ENCODE results near the gene IRX5.

IRX5 gene

DNA sequence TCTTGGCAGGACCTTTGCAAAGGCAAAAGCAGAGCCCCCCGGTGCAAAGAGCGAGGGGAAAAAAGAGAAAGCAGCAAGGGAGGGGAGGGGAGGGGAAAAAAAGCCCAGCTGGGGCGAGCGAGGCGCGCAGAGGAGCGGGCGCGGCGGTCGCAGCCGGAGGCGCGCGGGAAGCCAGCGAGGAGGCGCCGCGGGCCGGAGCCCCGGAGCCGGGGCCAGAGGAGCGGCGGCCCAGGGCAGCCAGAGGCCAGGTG, 129 bp downstream of the IRX5 start:
- no peak for DNase-seq (ENCODE audit: low read depth in 2 of 2, low spot score in 1 of 2)

DNA sequence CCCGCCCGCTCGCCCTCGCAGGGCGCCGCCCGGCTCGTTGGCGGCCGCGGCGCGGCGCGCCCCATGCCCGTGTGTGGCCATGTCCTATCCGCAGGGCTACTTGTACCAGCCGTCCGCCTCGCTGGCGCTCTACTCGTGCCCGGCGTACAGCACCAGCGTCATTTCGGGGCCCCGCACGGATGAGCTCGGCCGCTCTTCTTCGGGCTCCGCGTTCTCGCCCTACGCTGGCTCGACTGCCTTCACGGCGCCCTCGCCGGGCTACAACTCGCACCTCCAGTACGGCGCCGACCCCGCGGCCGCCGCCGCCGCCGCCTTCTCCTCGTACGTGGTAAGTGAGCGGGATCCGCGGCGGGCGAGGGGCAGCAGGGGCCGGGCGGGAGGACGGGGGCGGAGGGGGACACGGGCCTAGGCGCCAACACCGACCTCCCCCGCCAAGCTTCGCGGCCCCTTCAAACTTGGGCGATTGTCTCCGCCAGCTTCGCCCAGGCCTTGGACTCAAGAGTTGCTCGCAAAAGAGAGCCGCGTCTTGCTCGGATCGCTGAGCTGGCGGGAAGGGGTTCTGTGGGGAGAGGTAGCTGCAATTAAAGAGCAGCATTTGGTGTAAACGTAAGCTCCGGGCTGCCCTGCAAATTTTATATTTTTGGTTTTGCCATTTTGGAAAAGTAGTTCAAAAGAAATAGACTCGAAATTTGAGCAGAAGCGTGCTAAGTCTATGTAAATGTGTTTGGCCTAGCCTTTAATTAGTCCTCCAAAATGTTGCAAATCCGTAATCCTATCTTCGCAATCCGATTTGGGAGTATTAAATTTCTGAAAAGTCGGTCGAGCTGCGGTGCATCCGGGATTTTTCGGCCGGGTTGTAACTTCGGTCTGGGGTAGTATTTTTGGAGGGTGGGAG, 702 bp downstream of the IRX5 start:
- no peak for DNase-seq (ENCODE audit: low read depth in 2 of 2, low spot score in 1 of 2)

GRCh38 chr16:54932021-54932660, 1.5 kb downstream of the IRX5 start:
- no peak for DNase-seq (ENCODE audit: low read depth in 2 of 2, low spot score in 1 of 2)

DNA sequence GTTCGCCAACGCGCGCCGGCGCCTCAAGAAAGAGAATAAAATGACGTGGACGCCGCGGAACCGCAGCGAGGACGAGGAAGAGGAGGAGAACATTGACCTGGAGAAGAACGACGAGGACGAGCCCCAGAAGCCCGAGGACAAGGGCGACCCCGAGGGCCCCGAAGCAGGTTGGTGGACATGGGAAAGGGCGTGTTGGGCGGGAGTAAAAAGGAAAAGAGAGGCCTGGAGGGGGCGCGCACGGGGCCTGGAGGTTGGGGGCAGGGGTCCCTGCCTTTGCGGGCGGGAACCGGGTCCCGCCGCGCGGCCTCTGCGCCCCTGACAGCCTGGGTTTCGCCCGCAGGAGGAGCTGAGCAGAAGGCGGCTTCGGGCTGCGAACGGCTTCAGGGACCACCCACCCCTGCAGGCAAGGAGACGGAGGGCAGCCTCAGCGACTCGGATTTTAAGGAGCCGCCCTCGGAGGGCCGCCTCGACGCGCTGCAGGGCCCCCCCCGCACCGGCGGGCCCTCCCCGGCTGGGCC, 2.1 kb downstream of the IRX5 start:
- DNase-seq (ENCODE audit: low read depth in 2 of 2, low spot score in 1 of 2) = no peak

GRCh38 chr16:54933281-54934011, 2.8 kb downstream of the IRX5 start:
- no peak for DNase-seq (ENCODE audit: low read depth in 2 of 2, low spot score in 1 of 2)

DNA sequence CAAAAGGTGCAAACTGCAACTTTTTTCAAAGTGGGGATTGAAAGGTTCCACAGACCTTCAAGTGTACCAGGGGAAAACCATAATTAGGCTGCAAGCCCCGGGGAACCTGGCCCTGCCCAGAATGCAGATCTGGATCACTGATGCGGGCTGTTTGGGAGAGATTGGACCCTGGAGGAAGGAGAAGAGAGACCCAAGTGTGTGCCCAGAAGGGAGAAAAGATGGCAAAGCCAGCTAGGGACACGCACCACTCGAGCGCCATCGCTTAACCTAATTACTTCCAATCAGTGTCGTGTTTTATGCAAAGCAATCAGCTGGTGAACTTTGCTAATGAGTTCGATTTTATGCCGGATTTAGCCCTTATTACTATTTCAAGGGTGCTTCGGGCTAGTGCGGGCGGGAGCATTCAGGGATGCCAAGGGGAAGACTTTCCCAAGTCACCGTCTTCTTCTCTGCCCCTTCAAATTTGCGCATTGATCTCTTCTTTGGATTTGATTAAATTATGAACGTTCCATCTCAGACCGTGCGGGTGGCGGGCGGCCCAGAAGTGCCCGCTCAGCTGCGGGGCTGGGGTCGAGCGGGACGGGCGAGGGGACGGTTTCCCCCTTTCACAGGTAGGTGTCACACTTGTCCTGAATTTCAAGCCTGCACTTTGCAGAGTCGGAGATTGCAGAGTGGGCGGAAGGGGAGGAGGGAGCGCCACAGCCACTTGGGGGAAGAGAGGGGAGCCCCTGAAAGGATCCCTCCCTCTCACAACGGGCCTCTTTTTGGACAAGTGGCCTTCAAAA, 4.0 kb downstream of the IRX5 start:
- DNase-seq (ENCODE audit: low read depth in 2 of 2, low spot score in 1 of 2) = no peak

DNA sequence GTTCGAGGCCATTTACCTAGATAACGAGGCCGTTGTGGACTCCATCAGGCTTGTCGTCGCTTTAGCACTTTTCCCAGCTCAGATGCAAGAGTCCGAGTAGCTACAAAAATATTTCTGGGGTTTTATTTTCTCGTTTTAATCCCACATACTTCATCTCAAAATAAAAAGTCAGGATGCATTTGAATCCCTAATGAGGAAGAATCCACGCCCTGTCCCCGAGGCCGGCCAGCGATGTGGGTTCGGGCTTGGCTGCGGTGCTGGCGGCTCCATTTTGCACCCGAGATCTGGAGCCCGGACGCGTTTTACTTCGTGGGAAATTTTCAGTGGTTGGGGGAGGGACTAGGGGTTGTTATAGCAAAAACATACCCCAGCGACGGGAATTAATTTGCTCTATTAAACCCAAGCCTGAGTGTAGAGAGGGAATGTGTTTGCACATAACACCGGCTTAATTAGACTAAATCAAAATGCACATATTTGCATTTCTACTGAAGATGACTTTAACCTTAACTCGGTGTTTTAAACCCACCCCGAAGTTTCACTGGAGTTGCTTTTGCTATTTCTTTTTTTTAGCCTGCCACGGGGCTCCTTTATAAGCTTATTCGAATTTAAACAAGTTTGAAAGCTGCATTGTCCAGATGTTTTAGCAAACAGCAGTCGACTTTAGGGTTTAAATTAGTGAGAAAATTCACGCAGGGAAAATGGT, 4.8 kb downstream of the IRX5 start:
- DNase-seq (ENCODE audit: low read depth in 2 of 2, low spot score in 1 of 2) = no peak

DNA sequence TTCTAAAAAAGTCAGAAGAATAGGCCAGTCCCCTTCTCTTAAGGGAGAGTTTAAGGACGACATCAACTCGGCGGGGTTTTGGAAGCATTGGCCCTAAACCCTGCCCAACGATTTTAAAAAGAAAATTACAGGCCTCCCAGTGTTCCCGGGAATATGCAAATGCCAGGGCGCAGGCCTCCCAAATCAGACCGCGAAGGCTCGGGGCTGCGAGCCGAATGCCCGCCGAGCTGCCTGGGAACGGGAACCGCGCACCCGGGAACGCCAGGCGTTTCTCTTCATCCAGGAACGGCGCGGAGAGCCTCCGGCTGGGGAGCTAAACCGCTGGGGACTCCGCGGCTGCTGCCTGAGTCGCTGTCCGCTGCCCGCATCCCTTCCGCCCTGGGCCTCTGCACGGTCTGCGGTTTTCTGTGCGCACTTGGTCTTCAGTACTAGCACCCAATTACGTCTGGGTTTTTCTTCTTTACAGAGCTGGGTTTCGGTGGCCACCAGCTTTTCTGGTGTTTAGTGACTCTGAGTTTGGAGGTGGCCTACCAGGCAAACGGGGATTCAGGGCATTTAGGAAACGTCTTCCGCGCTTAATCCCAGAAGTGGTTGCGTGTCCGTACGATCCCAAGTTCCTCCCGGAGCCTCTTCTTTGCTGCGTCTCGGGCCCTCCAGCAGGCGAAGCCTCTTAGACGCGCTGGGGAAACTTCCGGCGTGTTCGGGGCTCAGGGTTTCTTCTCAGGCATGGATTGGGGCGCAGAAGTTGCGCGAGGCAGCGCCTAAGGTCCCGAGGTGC, 5.7 kb downstream of the IRX5 start:
- DNase-seq (ENCODE audit: low read depth in 2 of 2, low spot score in 1 of 2) = no peak

- DNase-seq (ENCODE audit: low read depth in 2 of 2, low spot score in 1 of 2) = no peak
Measured at GRCh38 chr16:54936979-54937670, 6.5 kb downstream of the IRX5 start.

GRCh38 chr16:54937671-54938211, 7.1 kb downstream of the IRX5 start:
- no peak for DNase-seq (ENCODE audit: low read depth in 2 of 2, low spot score in 1 of 2)

- no peak for DNase-seq (ENCODE audit: low read depth in 2 of 2, low spot score in 1 of 2)
Measured at GRCh38 chr16:54938212-54939028, 7.8 kb downstream of the IRX5 start.

DNA sequence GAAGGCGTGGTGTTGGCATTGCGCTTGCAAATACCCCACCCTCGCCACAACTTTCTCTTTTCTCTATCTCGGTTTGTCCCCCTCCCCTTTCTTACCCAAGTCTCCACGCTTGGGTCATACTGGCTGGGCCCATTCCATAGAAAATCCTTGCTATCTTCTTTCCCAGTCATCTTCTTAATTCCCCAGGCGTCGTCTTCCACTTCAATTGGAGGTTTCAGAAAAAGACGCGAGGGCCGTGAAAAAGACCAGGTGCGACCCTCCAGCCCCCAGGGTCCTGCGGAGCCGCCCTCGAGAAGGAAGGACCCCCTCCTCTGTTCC, 8.3 kb downstream of the IRX5 start:
- DNase-seq (ENCODE audit: low read depth in 2 of 2, low spot score in 1 of 2) = no peak

DNA sequence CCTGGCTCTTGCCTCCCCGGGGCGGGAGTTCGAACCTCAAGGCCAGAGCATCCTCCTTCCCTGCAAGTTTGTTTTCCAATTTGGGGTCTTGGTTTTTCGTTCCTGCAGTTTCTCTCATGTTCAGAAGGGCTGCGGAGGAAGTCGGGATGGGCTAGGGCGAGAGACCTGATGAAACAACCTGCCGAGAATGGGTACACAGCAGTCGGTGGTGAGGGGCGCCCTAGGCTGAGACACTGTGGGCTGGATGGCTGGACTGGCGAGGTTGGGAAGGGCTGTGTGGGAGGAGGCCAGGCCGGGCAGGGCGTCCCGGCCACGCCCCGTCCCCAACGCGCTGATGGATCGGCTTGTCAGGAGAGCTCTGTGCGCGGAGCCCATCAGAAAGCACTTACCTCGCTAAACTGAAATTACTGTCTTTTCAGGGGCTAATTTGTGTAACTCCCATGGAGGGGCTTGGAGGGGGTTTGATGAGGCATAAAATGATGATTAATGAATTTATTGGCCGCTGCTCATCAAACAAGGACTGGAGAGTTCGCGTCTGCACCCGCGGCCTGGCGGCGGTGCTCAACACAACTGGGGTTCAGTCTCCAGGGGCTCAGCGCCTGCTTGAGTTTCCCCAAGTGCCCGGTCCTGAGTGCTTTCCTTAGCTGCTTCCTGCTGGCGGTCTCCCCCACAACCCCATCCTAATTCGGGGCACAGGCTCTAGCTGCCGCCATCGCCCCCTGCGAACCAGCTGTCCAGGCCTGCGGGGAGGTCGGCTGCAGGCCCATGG, 9.0 kb downstream of the IRX5 start:
- no peak for DNase-seq (ENCODE audit: low read depth in 2 of 2, low spot score in 1 of 2)

DNA sequence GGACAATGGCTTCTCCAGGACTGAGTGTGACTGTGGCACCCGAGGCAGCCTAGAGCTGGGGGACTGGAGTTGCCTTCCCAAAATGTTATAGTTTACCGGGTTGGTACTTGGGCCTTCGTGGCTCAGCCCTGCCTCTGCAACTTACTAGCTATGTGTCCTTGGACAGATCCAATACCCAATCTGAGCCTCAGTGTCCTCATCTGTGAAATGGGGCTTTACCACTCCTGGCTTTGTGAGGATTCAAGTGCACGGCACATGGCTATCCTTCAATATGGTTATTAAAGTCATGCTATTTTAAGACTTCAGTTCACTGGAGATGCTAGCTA, 9.6 kb downstream of the IRX5 start:
- DNase-seq (ENCODE audit: low read depth in 2 of 2, low spot score in 1 of 2) = no peak

DNA sequence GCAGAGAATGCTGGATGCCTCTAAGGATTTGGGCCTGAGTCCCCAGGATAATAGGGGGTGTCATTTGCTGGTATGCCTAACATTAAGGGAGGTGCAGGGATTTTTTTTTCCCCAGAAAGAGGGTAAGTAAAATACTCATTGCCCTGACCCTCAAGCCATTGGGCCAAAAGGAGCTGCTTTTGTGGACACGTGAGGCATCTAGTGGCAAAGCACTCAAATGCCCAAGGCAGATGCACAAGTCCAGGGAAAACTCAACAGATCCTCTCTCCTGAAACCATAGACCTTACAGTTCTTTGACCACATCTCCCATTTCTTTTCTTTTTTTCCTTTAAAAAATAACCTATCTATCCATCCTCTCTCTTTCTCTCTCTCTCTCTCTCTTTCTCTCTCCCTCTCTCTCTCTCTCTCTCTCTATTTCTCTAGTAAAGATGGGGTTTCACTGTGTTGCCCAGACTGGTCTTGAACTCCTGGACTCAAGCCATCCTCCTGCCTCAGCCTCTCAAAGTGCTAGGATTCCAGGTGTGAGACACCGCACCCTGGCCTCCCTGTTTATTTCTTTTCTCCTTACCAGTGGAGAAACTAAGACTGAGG, 11.8 kb downstream of the IRX5 start:
- no peak for DNase-seq (ENCODE audit: low read depth in 2 of 2, low spot score in 1 of 2)

DNA sequence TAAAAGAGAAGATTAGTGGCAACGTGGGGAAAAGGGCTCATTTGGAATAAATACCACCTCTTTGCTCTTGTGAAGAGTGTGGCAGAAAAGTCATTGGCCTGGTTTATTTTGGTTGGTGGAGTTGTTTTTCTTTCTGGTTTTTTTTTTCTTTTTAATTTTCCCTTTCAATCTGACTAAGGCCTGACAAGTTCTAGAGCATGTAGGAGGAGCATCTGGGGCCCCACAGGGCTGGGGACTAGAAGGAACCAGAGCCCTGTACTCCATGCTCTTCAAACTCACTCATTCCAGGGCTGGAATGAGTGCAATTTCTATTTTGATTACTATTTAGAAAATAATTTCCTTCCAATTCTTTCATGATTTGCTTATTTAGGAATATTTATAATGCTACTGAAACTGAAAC, 13.3 kb downstream of the IRX5 start:
- DNase-seq (ENCODE audit: low read depth in 2 of 2, low spot score in 1 of 2) = no peak

DNA sequence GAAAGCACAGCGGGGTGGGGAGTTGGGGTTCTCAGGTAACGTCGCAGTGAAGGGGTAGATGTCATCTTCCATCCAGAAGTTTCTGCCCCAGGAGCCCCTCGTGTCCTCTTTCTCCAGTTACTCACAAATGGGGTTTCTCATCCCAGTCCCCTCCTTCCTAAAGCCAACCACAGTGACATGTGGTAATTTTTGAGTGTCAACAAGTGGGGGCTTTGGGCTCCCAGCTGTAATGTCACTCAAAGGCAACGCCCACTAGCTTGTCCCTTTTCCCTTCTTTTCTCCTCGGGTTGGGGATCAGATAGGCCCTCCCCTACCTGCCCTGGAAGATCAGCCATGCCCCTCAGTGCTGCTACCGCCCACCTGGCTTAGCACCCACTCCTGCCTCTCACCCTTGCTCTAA, 14.4 kb downstream of the IRX5 start:
- no peak for DNase-seq (ENCODE audit: low read depth in 2 of 2, low spot score in 1 of 2)

All from stimulated activated CD8-positive, alpha-beta memory T cell treated with anti-CD3 and anti-CD28 coated beads, Interleukin-4, amount 100 ng/mL, for 4 hours (primary cell).